HCT116 (cell line): ENCODE results near the gene ILDR1. TPM values are rescaled to one million over a fixed set of nuclear protein-coding genes. Genes with fewer than 3 reads are reported as not detected.

ENCODE experiments used
- ATAC-seq: fragments of 200-7000 bp; cut with Tn5 transposase; 2 replicates; pipeline ENCODE4 v1.9.1; 2020; ENCODE audit warnings: mild to moderate bottlenecking, moderate library complexity
- BruUV-seq: library from RNA; stranded (reverse); fragments of 400-500 nt; replicated peaks from 2 replicates; lab custom pipeline; 2021; lab: Mats Ljungman, UMichigan
- CTCF ChIA-PET: fragments of 300-600 bp; sonication (Branson Sonifier 250); formaldehyde crosslinking; loops from one replicate; lab custom pipeline; 2021; ENCODE audit warnings: antibody characterized with exemption; lab: Charles Lee
- POLR2A ChIA-PET: fragments of 300-600, 350-600 bp; sonication (Branson Sonifier 250); formaldehyde crosslinking; loops from one replicate; lab custom pipeline; 2021; ENCODE audit warnings: antibody characterized with exemption; lab: Charles Lee
- RAD21 ChIA-PET, 2 experiments: fragments of 300-600 bp; sonication (Branson Sonifier 250); formaldehyde crosslinking; loops; one replicate each; lab custom pipeline; 2023; ENCODE audit warnings: low total read pairs in 2 of 2; ENCODE audit not compliant: uncharacterized antibody in 2 of 2, unreplicated experiment in 2 of 2, low non-redundant PET in 1 of 2; lab: Charles Lee
- DNase-seq: peaks from one replicate; pipeline ENCODE4 v3.0.0-alpha.2; 2010; ENCODE audit warnings: low read depth, low spot score
- H2AFZ ChIP-seq: fragments of 200-600 bp; shearing (Covaris generic), sonication (generic); 2 replicates; pipeline ENCODE4 v1.6.1; 2017; ENCODE audit warnings: low read depth, mixed run types, mixed read lengths, antibody characterized with exemption, low read length; ENCODE audit not compliant: poor library complexity, severe bottlenecking
- H3K27ac ChIP-seq: 2 replicates; pipeline ENCODE4 v1.5.1; 2012; ENCODE audit warnings: low read depth, low read length
- H3K27me3 ChIP-seq: fragments of 200-600 bp; sonication (generic); 2 replicates; pipeline ENCODE4 v1.6.1; 2016; ENCODE audit warnings: mixed run types, low read length, mixed read lengths; ENCODE audit not compliant: insufficient read depth
- H3K36me3 ChIP-seq, 2 experiments: fragments of 200-500 bp in 1 of 2; fragments of 200-600 bp in 1 of 2; sonication (Bioruptor generic) in 1 of 2; sonication (generic) in 1 of 2; 2 replicates each; pipeline versions ENCODE4 v1.5.1 to v1.6.1; 2014 to 2016; ENCODE audit warnings: low read length in 2 of 2, inconsistent platforms in 1 of 2, mixed read lengths in 1 of 2, mixed run types in 1 of 2; ENCODE audit not compliant: insufficient read depth in 2 of 2, control insufficient read depth in 1 of 2
- H3K4me1 ChIP-seq, 2 experiments: fragments of 200-600 bp in 1 of 2; sonication (generic) in 1 of 2; 2 replicates each; pipeline versions ENCODE4 v1.5.1 to v1.6.1; 2012 to 2017; ENCODE audit warnings: low read length in 2 of 2, inconsistent platforms in 1 of 2, mild to moderate bottlenecking in 1 of 2, mixed read lengths in 1 of 2, mixed run types in 1 of 2, moderate library complexity in 1 of 2; ENCODE audit not compliant: insufficient read depth in 2 of 2, control insufficient read depth in 1 of 2
- H3K4me2 ChIP-seq: fragments of 200-600 bp; sonication (generic); 2 replicates; pipeline ENCODE4 v1.6.1; 2017; ENCODE audit warnings: mixed run types, low read length, mixed read lengths
- H3K4me3 ChIP-seq, 2 experiments: fragments of 200-600 bp in 1 of 2; sonication (generic) in 1 of 2; replicated peaks in 1 of 2; 2 replicates each; pipeline ENCODE4 v1.5.1; 2011 to 2016; ENCODE audit warnings: low read length in 2 of 2, control low read depth in 1 of 2, low read depth in 1 of 2, mild to moderate bottlenecking in 1 of 2, mixed read lengths in 1 of 2, mixed run types in 1 of 2
- H3K79me2 ChIP-seq: fragments of 200-600 bp; sonication (generic); 2 replicates; pipeline ENCODE4 v1.6.1; 2017; ENCODE audit warnings: mild to moderate bottlenecking, mixed run types, low read length, moderate library complexity, mixed read lengths; ENCODE audit not compliant: insufficient read depth
- H3K9ac ChIP-seq: fragments of 200-600 bp; sonication (generic); 2 replicates; pipeline ENCODE4 v1.6.1; 2016; ENCODE audit warnings: low read length, mixed read lengths
- H3K9me2 ChIP-seq: fragments of 200-600 bp; sonication (generic), shearing (Covaris generic); 2 replicates; pipeline ENCODE4 v1.6.1; 2017; ENCODE audit warnings: mixed run types, mild to moderate bottlenecking, moderate library complexity; ENCODE audit not compliant: insufficient read depth
- H3K9me3 ChIP-seq, 2 experiments: fragments of 200-500 bp in 1 of 2; fragments of 200-600 bp in 1 of 2; sonication (Bioruptor generic) in 1 of 2; sonication (generic) in 1 of 2; 2 replicates each; pipeline ENCODE4 v1.6.1; 2014 to 2017; ENCODE audit warnings: low read length in 2 of 2, mixed read lengths in 2 of 2, inconsistent platforms in 1 of 2, low read depth in 1 of 2, mild to moderate bottlenecking in 1 of 2, mixed run types in 1 of 2, moderate library complexity in 1 of 2; ENCODE audit not compliant: control insufficient read depth in 1 of 2, insufficient read depth in 1 of 2
- H4K20me1 ChIP-seq: fragments of 200-600 bp; sonication (generic), shearing (Covaris generic); 2 replicates; pipeline ENCODE4 v1.6.1; 2017; ENCODE audit warnings: mixed run types, mild to moderate bottlenecking, moderate library complexity; ENCODE audit not compliant: insufficient read depth
- CTCF ChIP-seq, 3 experiments: fragments of 200-600 bp in 1 of 3; sonication (generic) in 1 of 3; IDR thresholded peaks in 2 of 3; conservative IDR thresholded peaks in 1 of 3; 2 replicates each; pipeline ENCODE4 v1.5.1; 2012 to 2017; ENCODE audit warnings: low read depth in 2 of 3, low read length in 2 of 3, antibody characterized with exemption in 1 of 3, borderline replicate concordance in 1 of 3, control low read depth in 1 of 3, mild to moderate bottlenecking in 1 of 3, mixed read lengths in 1 of 3, mixed run types in 1 of 3, moderate library complexity in 1 of 3; ENCODE audit not compliant: insufficient read depth in 1 of 3
- ELF1 ChIP-seq: IDR thresholded peaks from 2 replicates; pipeline ENCODE4 v1.6.1; 2012; ENCODE audit warnings: low read depth, borderline replicate concordance
- EZH2 ChIP-seq: fragments of 200-600 bp; sonication (generic); IDR thresholded peaks from 2 replicates; pipeline ENCODE4 v1.6.1; 2017; ENCODE audit warnings: antibody characterized with exemption, mixed run types
- FOSL1 ChIP-seq: IDR thresholded peaks from 2 replicates; pipeline ENCODE4 v1.6.1; 2012; ENCODE audit warnings: low read depth
- RAD21 ChIP-seq: IDR thresholded peaks from 2 replicates; pipeline ENCODE4 v1.6.1; 2012; ENCODE audit warnings: low read depth, mild to moderate bottlenecking
- SIN3A ChIP-seq: IDR thresholded peaks from 2 replicates; pipeline ENCODE4 v1.6.1; 2012; ENCODE audit warnings: low read depth
- SRF ChIP-seq: IDR thresholded peaks from 2 replicates; pipeline ENCODE4 v1.6.1; 2012; ENCODE audit warnings: low read depth
- TCF7L2 ChIP-seq: IDR thresholded peaks from 2 replicates; pipeline ENCODE4 v1.7.0; 2011; ENCODE audit warnings: borderline replicate concordance, inconsistent platforms; ENCODE audit not compliant: insufficient read depth, insufficient read length; ENCODE audit errors: extremely low read depth
- intact Hi-C: fragments of 100-400 bp; cut with micrococcal nuclease; formaldehyde crosslinking; loops from 2 replicates; pipeline ENCODE4 v1.10.0; 2022
- total RNA-seq: library from RNA; stranded (reverse); gene quantifications from one replicate; pipeline ENCODE4 v1.2.1, GENCODE V29; 2021; ENCODE audit not compliant: unreplicated experiment

Gene ILDR1
- total RNA-seq, 1 experiment from 2014 or later, result 2.9 TPM

GRCh38 chr3:121974601-121975111, 47.4 kb downstream of the ILDR1 start:
- no peak for ATAC-seq
- H3K9me2 ChIP-seq, result no peaks in the 10 kb centered on the region

More at GRCh38 chr3:121974601-121975111, 47.4 kb downstream of the ILDR1 start:
- H3K4me1 ChIP-seq, result no peaks in the 10 kb centered on the region
- H3K27ac ChIP-seq, result no peak overlapping the region
- no peak overlapping the region for H3K9ac ChIP-seq
- POLR2A ChIA-PET, result no interaction called here
- TF ChIP-seq SIN3A, result no peak
- TF ChIP-seq TCF7L2, result no peak
- no peak for TF ChIP-seq CTCF (IDR thresholded peaks at IDR 0.05 in 2 of 3, conservative IDR thresholded peaks at IDR 0.05 in 1 of 3; ENCODE audit: borderline replicate concordance in 1 of 3, insufficient read depth in 1 of 3, low read depth in 2 of 3, low read length in 2 of 3)
- TF ChIP-seq SRF, result no peak
- no peak for TF ChIP-seq ELF1
- no peak for TF ChIP-seq EZH2
- TF ChIP-seq RAD21, result no peak
- no peak for TF ChIP-seq FOSL1
- TF ChIP-seq, all 23 proteins: peak for 0
- RAD21 ChIA-PET, result no interaction called here
- Histone ChIP-seq H4K20me1 (no peaks in the 10 kb centered on the region), H3K79me2 (no peaks in the 10 kb centered on the region), H3K27me3 (no peaks in the 10 kb centered on the region), H3K4me2 (no peak overlapping the region), H3K36me3 (no peaks in the 10 kb centered on the region), H3K4me3 (no peak overlapping the region), H2AFZ (no peak overlapping the region), H3K9me3 (no peaks in the 10 kb centered on the region)
- intact Hi-C loops, result no loop called here
- no peak for DNase-seq
- BruUV-seq, result no TSS peak
- CTCF ChIA-PET, result no interaction called here
